Hepatocyte (in vitro differentiated cells): Measurements from ENCODE around the gene MYH6. TPM values are rescaled to one million over a fixed set of nuclear protein-coding genes. Genes with fewer than 3 reads are reported as not detected.

Experiments used
- DNase-seq: peaks from one replicate; pipeline ENCODE4 v3.0.0-alpha.2; 2016; ENCODE audit warnings: low spot score
- H2AFZ ChIP-seq: fragments of 200-600 bp; sonication (generic); 2 replicates; pipeline ENCODE4 v1.6.0; 2016; ENCODE audit warnings: antibody characterized with exemption, mild to moderate bottlenecking
- H3K27ac ChIP-seq: fragments of 200-600 bp; sonication (generic); 2 replicates; pipeline ENCODE4 v1.5.1; 2016; ENCODE audit warnings: mild to moderate bottlenecking
- H3K27me3 ChIP-seq: fragments of 200-600 bp; sonication (generic); 2 replicates; pipeline ENCODE4 v1.6.1; 2016
- H3K36me3 ChIP-seq: fragments of 200-600 bp; sonication (generic); replicated peaks from 2 replicates; pipeline ENCODE4 v1.5.1; 2016; ENCODE audit warnings: low read depth; ENCODE audit not compliant: insufficient read depth
- H3K4me1 ChIP-seq: fragments of 200-600 bp; sonication (generic); 2 replicates; pipeline ENCODE4 v1.5.1; 2016; ENCODE audit warnings: mild to moderate bottlenecking, moderate library complexity; ENCODE audit not compliant: insufficient read depth
- H3K4me2 ChIP-seq: fragments of 200-600 bp; sonication (generic); 2 replicates; pipeline ENCODE4 v1.6.0; 2016
- H3K4me3 ChIP-seq: fragments of 200-600 bp; sonication (generic); 2 replicates; pipeline ENCODE4 v1.5.1; 2016; ENCODE audit warnings: mild to moderate bottlenecking
- H3K79me2 ChIP-seq: fragments of 200-600 bp; sonication (generic); 2 replicates; pipeline ENCODE4 v1.6.0; 2017; ENCODE audit warnings: mild to moderate bottlenecking
- H3K9me2 ChIP-seq: fragments of 200-600 bp; sonication (generic); replicated peaks from 2 replicates; pipeline ENCODE4 v1.6.0; 2017; ENCODE audit warnings: mild to moderate bottlenecking; ENCODE audit not compliant: insufficient read depth
- H3K9me3 ChIP-seq: fragments of 200-600 bp; sonication (generic); 2 replicates; pipeline ENCODE4 v1.5.1; 2016; ENCODE audit warnings: low read depth, mild to moderate bottlenecking
- H4K20me1 ChIP-seq: fragments of 200-600 bp; sonication (generic); 2 replicates; pipeline ENCODE4 v1.6.0; 2016; ENCODE audit warnings: mild to moderate bottlenecking; ENCODE audit not compliant: insufficient read depth, poor library complexity, severe bottlenecking
- CTCF ChIP-seq: fragments of 200-600 bp; sonication (generic); IDR thresholded peaks from 2 replicates; pipeline ENCODE4 v1.5.1; 2016; ENCODE audit warnings: antibody characterized with exemption, mild to moderate bottlenecking; ENCODE audit not compliant: poor library complexity
- EZH2 ChIP-seq: fragments of 200-600 bp; sonication (generic); IDR thresholded peaks from 2 replicates; pipeline ENCODE4 v1.6.1; 2016; ENCODE audit warnings: antibody characterized with exemption, mild to moderate bottlenecking, borderline replicate concordance
- EZH2phosphoT487 ChIP-seq: fragments of 200-600 bp; sonication (generic); IDR thresholded peaks from one replicate; pipeline ENCODE4 v1.6.1; 2018; ENCODE audit warnings: antibody characterized with exemption, mild to moderate bottlenecking, low read depth, moderate library complexity; ENCODE audit not compliant: unreplicated experiment, severe bottlenecking
- WGBS: methylation state at CpG from one replicate; pipeline ENCODE4 v1.1.6; 2016; ENCODE audit warnings: low lambda C conversion rate; ENCODE audit errors: missing lambda C conversion rate; 5-methylcytosine and 5-hydroxymethylcytosine counted together
- polyA plus RNA-seq: library from polyadenylated mRNA; unstranded; fragments of >200 nt; fragmentation: Nextera tagmentation; extraction: Ambion mirVana; gene quantifications from 2 replicates; pipeline ENCODE4 v1.2.1, GENCODE V29; 2016
- total RNA-seq: library from RNA; depleted of rRNA; stranded (reverse); fragments of >200 nt; gene quantifications from 2 replicates; pipeline ENCODE4 v1.2.3, GENCODE V29; 2014

The MYH6 gene
- total and polyA plus RNA-seq, 2 experiments from 2014 or later: 0.97 TPM; not detected in 1

GRCh38 chr14:23380976-23381375, 27.1 kb downstream of the MYH6 start:
- Histone ChIP-seq H4K20me1 (no peaks in the 10 kb centered on the region), H3K27ac (no peak overlapping the region), H3K4me1 (no peaks in the 10 kb centered on the region), H3K9me2 (no peaks in the 10 kb centered on the region), H3K36me3 (no peaks in the 10 kb centered on the region), H3K4me2 (no peak overlapping the region), H3K4me3 (no peak overlapping the region), H3K9me3 (no peaks in the 10 kb centered on the region), H2AFZ (no peak overlapping the region), H3K27me3 (no peaks in the 10 kb centered on the region), H3K79me2 (no peaks in the 10 kb centered on the region)
- TF ChIP-seq EZH2phosphoT487 (no peak), EZH2 (no peak), CTCF (no peak)
- DNase-seq: no peak
- WGBS: 89% methylated on average over 4 of the region's 4 CpGs

- Histone ChIP-seq H3K36me3 (no peaks in the 10 kb centered on the region), H4K20me1 (no peaks in the 10 kb centered on the region), H3K27me3 (no peaks in the 10 kb centered on the region), H3K4me1 (no peaks in the 10 kb centered on the region), H3K27ac (no peak overlapping the region), H3K9me2 (no peaks in the 10 kb centered on the region), H3K79me2 (no peaks in the 10 kb centered on the region), H3K4me2 (no peak overlapping the region), H3K9me3 (no peaks in the 10 kb centered on the region), H3K4me3 (no peak overlapping the region), H2AFZ (no peak overlapping the region)
- 72% methylated on average over 16 of the region's 16 CpGs for WGBS
- no peak for TF ChIP-seq CTCF
- TF ChIP-seq EZH2: no peak
- no peak for DNase-seq
Measured at GRCh38 chr14:23380197-23380914, 27.7 kb downstream of the MYH6 start.

GRCh38 chr14:23379366-23380196, 28.5 kb downstream of the MYH6 start:
- no peaks in the 10 kb centered on the region for H3K27me3 ChIP-seq
- WGBS: 49% methylated on average over 12 of the region's 12 CpGs
- H2AFZ ChIP-seq: no peak overlapping the region
- H3K79me2 ChIP-seq: no peaks in the 10 kb centered on the region
- H3K36me3 ChIP-seq: no peaks in the 10 kb centered on the region
- H3K4me3 ChIP-seq: no peak overlapping the region
- TF ChIP-seq CTCF: peak; percentile 85
- TF ChIP-seq EZH2: no peak
- no peaks in the 10 kb centered on the region for H3K4me1 ChIP-seq
- no peaks in the 10 kb centered on the region for H3K9me2 ChIP-seq
- no peaks in the 10 kb centered on the region for H4K20me1 ChIP-seq
- H3K4me2 ChIP-seq: no peak overlapping the region
- H3K27ac ChIP-seq: no peak overlapping the region
- peak; percentile 79 for DNase-seq
- no peaks in the 10 kb centered on the region for H3K9me3 ChIP-seq
